ENCODE measurements around the gene RAD51B.

The RAD51B gene

GRCh38 chr14:68391311-68392014 is 571.9 kb downstream of the RAD51B start:
- no peak for DNase-seq
- TF ChIP-seq CTCF (IDR thresholded peaks at IDR 0.05; ENCODE audit: low read depth, low read length) = no peak
- Histone ChIP-seq H3K27me3 (no peaks in the 10 kb centered on the region), H3K9me3 (no peaks in the 10 kb centered on the region), H3K36me3 (no peaks in the 10 kb centered on the region), H3K4me1 (peaks cover 7% of the 10 kb centered on the region; the same call in 1 of the 2 replicates), H3K4me3 (ENCODE audit: low read depth, low read length) (no peak overlapping the region)

GRCh38 chr14:68392393-68393141 is 573.0 kb downstream of the RAD51B start:
- Histone ChIP-seq H3K4me1 (peaks cover 4% of the 10 kb centered on the region), H3K9me3 (no peaks in the 10 kb centered on the region; the same call in 1 of the 2 replicates), H3K36me3 (no peaks in the 10 kb centered on the region), H3K4me3 (ENCODE audit: low read depth, low read length) (no peak overlapping the region), H3K27me3 (no peaks in the 10 kb centered on the region)
- TF ChIP-seq CTCF (IDR thresholded peaks at IDR 0.05; ENCODE audit: low read depth, low read length) = no peak
- no peak for DNase-seq

GRCh38 chr14:68393259-68393658 is 573.7 kb downstream of the RAD51B start:
- no peak for DNase-seq
- peaks cover 10% of the 10 kb centered on the region for H3K4me1 ChIP-seq
- no peaks in the 10 kb centered on the region for H3K27me3 ChIP-seq
- TF ChIP-seq CTCF (IDR thresholded peaks at IDR 0.05; ENCODE audit: low read depth, low read length) = no peak
- no peak overlapping the region for H3K4me3 ChIP-seq (ENCODE audit: low read depth, low read length)
- no peaks in the 10 kb centered on the region for H3K36me3 ChIP-seq
- H3K9me3 ChIP-seq = no peaks in the 10 kb centered on the region; the same call in 1 of the 2 replicates

GRCh38 chr14:68394118-68394763 is 574.7 kb downstream of the RAD51B start:
- Histone ChIP-seq H3K36me3 (no peaks in the 10 kb centered on the region), H3K4me3 (ENCODE audit: low read depth, low read length) (no peak overlapping the region), H3K27me3 (no peaks in the 10 kb centered on the region), H3K9me3 (no peaks in the 10 kb centered on the region; the same call in 1 of the 2 replicates), H3K4me1 (peaks cover 10% of the 10 kb centered on the region)
- no peak for TF ChIP-seq CTCF (IDR thresholded peaks at IDR 0.05; ENCODE audit: low read depth, low read length)
- no peak for DNase-seq

- DNase-seq = no peak
- no peaks in the 10 kb centered on the region for H3K27me3 ChIP-seq
- H3K36me3 ChIP-seq = no peaks in the 10 kb centered on the region
- no peaks in the 10 kb centered on the region; the same call in 1 of the 2 replicates for H3K9me3 ChIP-seq
- no peak for TF ChIP-seq CTCF (IDR thresholded peaks at IDR 0.05; ENCODE audit: low read depth, low read length)
- no peak overlapping the region for H3K4me3 ChIP-seq (ENCODE audit: low read depth, low read length)
- peaks cover 10% of the 10 kb centered on the region for H3K4me1 ChIP-seq
Observed at GRCh38 chr14:68394764-68395143, 575.2 kb downstream of the RAD51B start.

Measured in BE2C (cell line).